NCI-H2227 (cell line): ENCODE measurements around the gene B4GALNT2.
"Not testable (repeated sequence)": the region's sequence is repeated elsewhere in the genome, so short reads cannot be mapped to it uniquely, and the experiment has no call there.

ENCODE experiments used
- DNase-seq: peaks from one replicate; lab custom pipeline; 2025; ENCODE audit not compliant: unreplicated experiment; lab: John Stamatoyannopoulos, UW

Gene B4GALNT2

GRCh38 chr17:49132699-49133364 is at the start of gene B4GALNT2:
Gene B4GALNT2 (plus strand): TSS chr17:49132769. CDS start chr17:49132793, 24 bp downstream.
- DNase-seq = no peak

- DNase-seq = not testable (repeated sequence)
Observed at GRCh38 chr17:49085046-49085445, 47.5 kb upstream of the B4GALNT2 start.

- DNase-seq = no peak
Observed at GRCh38 chr17:49085565-49086315, 46.8 kb upstream of the B4GALNT2 start.

- DNase-seq = no peak
Observed at GRCh38 chr17:49086316-49086605, 46.3 kb upstream of the B4GALNT2 start.

GRCh38 chr17:49086649-49087048 is 45.9 kb upstream of the B4GALNT2 start:
- no peak for DNase-seq

GRCh38 chr17:49089094-49089493 is 43.5 kb upstream of the B4GALNT2 start:
- no peak for DNase-seq

GRCh38 chr17:49090878-49091594 is 41.5 kb upstream of the B4GALNT2 start:
- no peak for DNase-seq

GRCh38 chr17:49093131-49093530 is 39.4 kb upstream of the B4GALNT2 start:
- no peak for DNase-seq

- DNase-seq = no peak
Observed at GRCh38 chr17:49100601-49101000, 32.0 kb upstream of the B4GALNT2 start.

- no peak for DNase-seq
Observed at GRCh38 chr17:49101054-49101534, 31.5 kb upstream of the B4GALNT2 start.

GRCh38 chr17:49103360-49103759 is 29.2 kb upstream of the B4GALNT2 start:
- not testable (repeated sequence) for DNase-seq

GRCh38 chr17:49104511-49105074 is 28.0 kb upstream of the B4GALNT2 start:
- DNase-seq = no peak

- DNase-seq = no peak
Observed at GRCh38 chr17:49106321-49107210, 26.0 kb upstream of the B4GALNT2 start.

GRCh38 chr17:49107211-49107557 is 25.4 kb upstream of the B4GALNT2 start:
- DNase-seq = no peak

GRCh38 chr17:49108318-49108717 is 24.3 kb upstream of the B4GALNT2 start:
- DNase-seq = no peak

- no peak for DNase-seq
Observed at GRCh38 chr17:49110509-49110908, 22.1 kb upstream of the B4GALNT2 start.

GRCh38 chr17:49111934-49112333 is 20.6 kb upstream of the B4GALNT2 start:
- no peak for DNase-seq

GRCh38 chr17:49112936-49113335 is 19.6 kb upstream of the B4GALNT2 start:
- no peak for DNase-seq

- DNase-seq = no peak
Observed at GRCh38 chr17:49114703-49115102, 17.9 kb upstream of the B4GALNT2 start.

GRCh38 chr17:49117587-49118230 is 14.9 kb upstream of the B4GALNT2 start:
- DNase-seq = no peak
